MCF 10A (cell line): Measurements from ENCODE around the gene IPO9. TPM values are rescaled to one million over a fixed set of nuclear protein-coding genes. Genes with fewer than 3 reads are reported as not detected.

Experiments
- BruUV-seq: library from RNA; stranded (reverse); fragments of 400-500 nt; replicated peaks from 2 replicates; lab custom pipeline; 2021; lab: Mats Ljungman, UMichigan
- CTCF ChIA-PET: fragments of 300-600 bp; sonication (Branson Sonifier 250); formaldehyde crosslinking; extraction: SDS; loops from one replicate; lab custom pipeline; 2021; ENCODE audit warnings: antibody characterized with exemption, inconsistent platforms; lab: Yijun Ruan, JAX
- POLR2A ChIA-PET: fragments of 300-600, 350-650 bp; sonication (Branson Sonifier 250); formaldehyde crosslinking; extraction: SDS; loops from one replicate; lab custom pipeline; 2020; ENCODE audit warnings: antibody characterized with exemption, inconsistent platforms; lab: Yijun Ruan, JAX
- DNase-seq: peaks from one replicate; pipeline ENCODE4 v3.0.0-alpha.2; 2018; ENCODE audit not compliant: unreplicated experiment
- H3K27ac Mint-ChIP-seq: one replicate; pipeline ENCODE4 v1.8.0; 2022; ENCODE audit warnings: mild to moderate bottlenecking, low read depth, mixed read lengths; ENCODE audit not compliant: unreplicated experiment
- H3K27me3 Mint-ChIP-seq: one replicate; pipeline ENCODE4 v1.8.0; 2022; ENCODE audit warnings: mixed read lengths; ENCODE audit not compliant: insufficient read depth, unreplicated experiment
- H3K36me3 Mint-ChIP-seq: one replicate; pipeline ENCODE4 v1.8.0; 2022; ENCODE audit warnings: mild to moderate bottlenecking, moderate library complexity, mixed read lengths; ENCODE audit not compliant: insufficient read depth, unreplicated experiment
- H3K4me1 Mint-ChIP-seq: one replicate; pipeline ENCODE4 v1.8.0; 2022; ENCODE audit warnings: mixed read lengths; ENCODE audit not compliant: insufficient read depth, unreplicated experiment
- H3K4me3 Mint-ChIP-seq: one replicate; pipeline ENCODE4 v1.8.0; 2022; ENCODE audit warnings: mild to moderate bottlenecking, moderate library complexity, mixed read lengths; ENCODE audit not compliant: unreplicated experiment
- H3K9me3 Mint-ChIP-seq: one replicate; pipeline ENCODE4 v1.8.0; 2022; ENCODE audit warnings: mixed read lengths; ENCODE audit not compliant: unreplicated experiment
- CTCF ChIP-seq: fragments of 200-600 bp; IDR thresholded peaks from one replicate; pipeline ENCODE4 v1.8.0; 2022; ENCODE audit warnings: antibody characterized with exemption, mild to moderate bottlenecking; ENCODE audit not compliant: unreplicated experiment
- intact Hi-C: fragments of 100-400 bp; cut with micrococcal nuclease; formaldehyde crosslinking; loops from 2 replicates; pipeline ENCODE4 v1.14.1; 2022
- total RNA-seq: library from RNA; stranded (reverse); gene quantifications from 2 replicates; pipeline ENCODE4 v1.2.3, GENCODE V29; 2022

IPO9 gene
- total RNA-seq, 1 experiment from 2014 or later = 117 TPM

GRCh38 chr1:201890223-201890622, 61.3 kb downstream of the IPO9 start:
- no peaks in the 10 kb centered on the region for H3K9me3 Mint-ChIP-seq
- no peak for DNase-seq
- no peaks in the 10 kb centered on the region for H3K36me3 Mint-ChIP-seq
- H3K4me3 Mint-ChIP-seq = no peak overlapping the region
- POLR2A ChIA-PET = interaction anchor here (0.5 kb wide), 1 partner anchor 94 kb away, joined by 3 read pairs; no protein-coding TSS in a partner anchor
- CTCF ChIA-PET = interaction anchor here (1.0 to 22.4 kb wide), 3 partner anchors 13 to 245 kb away, joined by 3 to 882 read pairs (median 8); partner anchors contain the start of gene TIMM17A
- intact Hi-C loops = no loop called here
- no peaks in the 10 kb centered on the region for H3K27me3 Mint-ChIP-seq
- H3K27ac Mint-ChIP-seq = no peak overlapping the region
- H3K4me1 Mint-ChIP-seq = peaks cover 7% of the 10 kb centered on the region
- TF ChIP-seq CTCF = no peak
- BruUV-seq = no TSS peak

DNA sequence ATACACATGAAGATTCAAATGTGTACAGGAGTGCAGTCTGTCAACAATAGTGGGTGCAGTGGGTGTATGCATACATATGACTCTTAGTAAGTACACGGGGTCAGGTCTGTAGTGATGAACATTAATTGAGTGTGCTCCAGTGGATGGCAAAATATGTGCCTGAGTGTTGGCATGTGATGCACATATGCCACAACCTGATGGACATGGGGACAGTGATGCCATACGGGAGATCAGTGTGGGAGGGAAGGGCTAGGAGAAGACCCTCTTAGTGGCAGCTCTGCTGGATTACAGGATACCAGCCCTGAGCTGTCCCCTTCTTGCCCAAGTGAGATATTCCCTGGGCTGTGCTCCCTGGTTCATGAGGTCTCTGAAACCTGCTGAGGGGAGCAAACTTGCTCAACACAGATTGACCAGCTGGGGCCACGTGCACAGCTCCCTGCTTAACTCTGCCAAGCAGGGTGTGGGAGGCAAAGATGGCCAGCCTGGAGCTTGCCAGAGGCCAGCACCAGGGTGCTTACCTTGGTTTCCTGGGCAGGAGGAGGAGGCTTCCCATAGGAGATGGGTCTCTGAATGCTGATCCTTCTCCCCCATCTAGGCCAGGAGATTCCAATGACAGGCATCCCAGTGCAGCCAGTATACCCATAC, 62.0 kb downstream of the IPO9 start:
- no TSS peak for BruUV-seq
- no peaks in the 10 kb centered on the region for H3K27me3 Mint-ChIP-seq
- no peak for DNase-seq
- ChIA-PET POLR2A (interaction anchor here (0.6 to 0.8 kb wide), 2 partner anchors 42 to 81 kb away, joined by 3 read pairs; no protein-coding TSS in a partner anchor), CTCF (interaction anchor here (0.8 to 22.4 kb wide), 6 partner anchors 15 to 92 kb away, joined by 3 to 882 read pairs (median 4); partner anchors contain the start of genes RNPEP and TIMM17A)
- H3K4me3 Mint-ChIP-seq = no peak overlapping the region
- H3K9me3 Mint-ChIP-seq = no peaks in the 10 kb centered on the region
- peaks cover 2% of the 10 kb centered on the region for H3K4me1 Mint-ChIP-seq
- H3K27ac Mint-ChIP-seq = no peak overlapping the region
- no peak for TF ChIP-seq CTCF
- intact Hi-C loops = no loop called here
- no peaks in the 10 kb centered on the region for H3K36me3 Mint-ChIP-seq

- BruUV-seq = no TSS peak
- Mint-ChIP-seq H3K4me1 (peaks cover 5% of the 10 kb centered on the region), H3K4me3 (no peak overlapping the region), H3K36me3 (no peaks in the 10 kb centered on the region), H3K9me3 (no peaks in the 10 kb centered on the region), H3K27me3 (no peaks in the 10 kb centered on the region), H3K27ac (no peak overlapping the region)
- TF ChIP-seq CTCF = no peak
- intact Hi-C loops = no loop called here
- DNase-seq = no peak
- POLR2A ChIA-PET = interaction anchor here (0.6 to 5.3 kb wide), 4 partner anchors 9 to 81 kb away, joined by 3 to 77 read pairs (median 4); no protein-coding TSS in a partner anchor
- CTCF ChIA-PET = interaction anchor here (0.8 to 22.4 kb wide), 10 partner anchors 10 to 110 kb away, joined by 3 to 882 read pairs (median 4); partner anchors contain the start of genes RNPEP and TIMM17A
Observed at GRCh38 chr1:201891451-201892045, 62.6 kb downstream of the IPO9 start.

DNA sequence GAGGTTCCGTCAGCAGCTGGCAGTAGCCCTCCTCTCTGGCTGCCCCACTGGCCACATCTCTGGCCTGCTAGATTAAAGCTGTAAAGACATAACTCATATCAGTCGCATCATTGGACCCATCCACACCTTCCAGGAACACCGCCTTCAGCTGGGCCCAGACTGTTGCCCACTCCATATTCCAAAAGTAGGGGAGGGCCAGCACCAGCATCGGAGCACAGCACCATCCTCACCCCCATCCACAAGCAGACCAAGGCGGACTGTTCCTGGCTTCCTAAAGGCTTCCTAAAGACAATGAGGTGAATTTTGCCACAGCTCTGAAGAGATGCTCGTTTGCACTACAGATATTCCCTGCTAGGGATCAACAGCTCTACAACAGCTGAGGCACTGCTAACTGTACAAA, 63.3 kb downstream of the IPO9 start:
- Mint-ChIP-seq H3K36me3 (no peaks in the 10 kb centered on the region), H3K27me3 (no peaks in the 10 kb centered on the region), H3K9me3 (no peaks in the 10 kb centered on the region), H3K27ac (no peak overlapping the region), H3K4me1 (peaks cover 5% of the 10 kb centered on the region), H3K4me3 (no peak overlapping the region)
- ChIA-PET POLR2A (interaction anchor here (0.7 to 7.7 kb wide), 4 partner anchors 9 to 95 kb away, joined by 3 to 77 read pairs (median 32); partner anchors contain the start of gene TIMM17A), CTCF (interaction anchor here (0.6 to 22.4 kb wide), 11 partner anchors 9 to 360 kb away, joined by 3 to 882 read pairs (median 3); partner anchors contain the start of genes LMOD1, RNPEP and TIMM17A)
- no peak for TF ChIP-seq CTCF
- intact Hi-C loops = no loop called here
- DNase-seq = no peak
- BruUV-seq = no TSS peak
